HG03175 (cell line): ENCODE results near the gene GPR39.

Experiments used
- ATAC-seq: cut with Tn5 transposase; IDR thresholded peaks from one replicate; pipeline ENCODE4 v1.9.1; 2021; ENCODE audit warnings: mild to moderate bottlenecking, moderate library complexity; ENCODE audit not compliant: unreplicated experiment

GPR39 gene

GRCh38 chr2:132412021-132412420, 4.6 kb upstream of the GPR39 start:
- no peak for ATAC-seq

- no peak for ATAC-seq
Observed at GRCh38 chr2:132414081-132414480, 2.5 kb upstream of the GPR39 start.

- no peak for ATAC-seq
Observed at GRCh38 chr2:132415256-132415914, 1.2 kb upstream of the GPR39 start.

GRCh38 chr2:132415915-132416722, 486 bp upstream of the GPR39 start:
- no peak for ATAC-seq

GRCh38 chr2:132417430-132418035, 928 bp downstream of the GPR39 start:
- no peak for ATAC-seq

- ATAC-seq, result no peak
Observed at GRCh38 chr2:132419235-132419634, 2.6 kb downstream of the GPR39 start.

- no peak for ATAC-seq
Observed at GRCh38 chr2:132419941-132420340, 3.3 kb downstream of the GPR39 start.

- no peak for ATAC-seq
Observed at GRCh38 chr2:132420816-132421805, 4.5 kb downstream of the GPR39 start.

GRCh38 chr2:132422736-132423135, 6.1 kb downstream of the GPR39 start:
- ATAC-seq, result no peak

- ATAC-seq, result no peak
Observed at GRCh38 chr2:132424526-132425121, 8.0 kb downstream of the GPR39 start.

GRCh38 chr2:132426033-132426432, 9.4 kb downstream of the GPR39 start:
- ATAC-seq, result no peak

GRCh38 chr2:132426656-132427055, 10.1 kb downstream of the GPR39 start:
- ATAC-seq, result no peak

GRCh38 chr2:132429351-132429750, 12.7 kb downstream of the GPR39 start:
- ATAC-seq, result no peak

- ATAC-seq, result no peak
Observed at GRCh38 chr2:132429941-132430573, 13.5 kb downstream of the GPR39 start.

GRCh38 chr2:132430895-132431294, 14.3 kb downstream of the GPR39 start:
- ATAC-seq, result no peak

- ATAC-seq, result no peak
Observed at GRCh38 chr2:132437852-132438669, 21.5 kb downstream of the GPR39 start.

- no peak for ATAC-seq
Observed at GRCh38 chr2:132438691-132439090, 22.1 kb downstream of the GPR39 start.

GRCh38 chr2:132439703-132440398, 23.2 kb downstream of the GPR39 start:
- no peak for ATAC-seq
